Heart left ventricle (tissue), 13 donors: ENCODE data around the gene SCFD2.

ENCODE experiments used
- CTCF ChIP-seq, 12 donors: fragments of 200-600 bp; sonication (generic) in 4 of 12; IDR thresholded peaks; one replicate each; pipeline versions ENCODE4 v1.5.0 to v1.8.0; 2018 to 2022; ENCODE audit warnings: antibody characterized with exemption in 12 of 12, mild to moderate bottlenecking in 5 of 12
- POLR2A ChIP-seq, 2 donors: fragments of 450-650 bp; IDR thresholded peaks; one replicate each; pipeline ENCODE4 v1.6.1; 2017; ENCODE audit warnings: antibody characterized with exemption in 2 of 2, mild to moderate bottlenecking in 2 of 2, moderate library complexity in 2 of 2
- donor health status: ischemic (EF 13 %, LVEDD 7.1; RV severe dilation, severe dysfunction).
- donor health status: DM: no; HTN: yes; CAD: no.
- donor health status: DM: no; HTN: no; CAD: no.
- donor health status: ischemic (EF 25% LVEDD 6.9; RV normal size, moderate dysfunction).
- donor health status: ischemic (EF 25% LVEDD 5.7; RV mildly dilated, moderate dysfunction).
- donor health status: ischemic (EF 35%, LVEDD 5.7; RV mildly dilated, moderate dysfunction).
- donor health status: nonischemic (EF 11% LVEDD 7.7; RV severe dilation, severe dysfunction).
- donor health status: DM: yes; HTN: yes; CAD: no.
- donor health status: PGD.
- donor health status: ischemic (EF 29% LVEDD 5.4; RV normal size, mild dysfunction).
- donor health status: nonischemic (EF 23%, LVEDD 6.1; RV moderate dilation, normal function).

DNA sequence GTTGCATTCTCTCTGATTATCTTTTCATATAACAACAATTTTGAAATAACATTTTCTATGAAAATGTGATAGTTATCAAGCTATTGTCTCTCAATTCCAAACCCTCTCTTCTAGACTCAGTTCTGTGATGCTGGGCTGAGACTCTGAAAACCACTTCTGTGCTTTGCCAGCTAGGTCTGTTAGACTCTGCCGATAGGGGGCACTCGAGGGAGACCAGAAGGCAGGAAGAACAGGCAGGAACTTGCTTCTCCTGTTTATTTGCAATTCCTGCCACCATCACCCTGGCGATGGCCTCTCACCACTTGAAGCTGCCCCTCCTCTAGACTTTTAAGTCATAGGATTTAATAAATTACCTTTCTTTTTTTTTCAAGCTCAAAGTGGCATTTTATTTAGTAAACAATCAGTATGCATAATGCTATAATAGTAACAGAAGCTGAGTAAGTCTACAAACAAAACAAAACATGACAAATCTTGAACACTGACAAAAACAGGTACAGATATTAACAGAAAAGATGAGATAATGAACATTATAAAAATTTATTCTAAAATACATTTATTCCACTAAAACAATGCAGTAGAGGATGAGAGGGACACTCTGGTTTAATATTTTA lies 454.1 kb downstream of the SCFD2 start:
- TF ChIP-seq POLR2A (IDR thresholded peaks at IDR 0.05) (no peak), CTCF (IDR thresholded peaks at IDR 0.05) (peak; percentile 61 to 79 (median 74))
